ENCODE measurements around the gene PSMD14. TPM values are rescaled to one million over a fixed set of nuclear protein-coding genes. Genes with fewer than 3 reads are reported as not detected.

Gene PSMD14
- total and polyA plus RNA-seq, 4 donors = 28.8 to 60.5 (median 47.1) TPM

GRCh38 chr2:161388146-161388779 lies 80.0 kb downstream of the PSMD14 start:
- H3K9me3 ChIP-seq (ENCODE audit: control insufficient read depth in 4 of 4, insufficient read depth in 3 of 4, low read length in 3 of 4) = no peaks in the 10 kb centered on the region
- DNase-seq (no peak), ATAC-seq (ENCODE audit: insufficient read depth, low FRiP score) (no peak)
- peaks cover 0 to 10% (median 1%) of the 10 kb centered on the region in 4 donors for H3K36me3 ChIP-seq (ENCODE audit: control insufficient read depth in 4 of 4, insufficient read depth in 4 of 4, low read length in 4 of 4)
- no peak for TF ChIP-seq CTCF (IDR thresholded peaks at IDR 0.05; ENCODE audit: control extremely low read depth, extremely low read depth)
- H3K4me1 ChIP-seq (ENCODE audit: control insufficient read depth in 5 of 5, insufficient read depth in 5 of 5, low read length in 5 of 5) = no peaks in the 10 kb centered on the region
- H3K4me3 ChIP-seq = no peak overlapping the region
- 41 to 75% methylated on average over 2 of the region's 2 CpGs for WGBS, 2 donors
- H3K27me3 ChIP-seq (ENCODE audit: control insufficient read depth in 3 of 3, insufficient read depth in 3 of 3, low read length in 2 of 3) = no peaks in the 10 kb centered on the region
- no peak overlapping the region for H3K27ac ChIP-seq (ENCODE audit: low read depth in 1 of 2, low read length in 1 of 2)
- H3K9ac ChIP-seq (ENCODE audit: insufficient read depth in 1 of 2, low read length in 2 of 2) = no peak overlapping the region

- no peak overlapping the region for H3K4me3 ChIP-seq
- H3K9me3 ChIP-seq (ENCODE audit: control insufficient read depth in 4 of 4, insufficient read depth in 3 of 4, low read length in 3 of 4) = no peaks in the 10 kb centered on the region
- no peaks in the 10 kb centered on the region for H3K27me3 ChIP-seq (ENCODE audit: control insufficient read depth in 3 of 3, insufficient read depth in 3 of 3, low read length in 2 of 3)
- H3K4me1 ChIP-seq (ENCODE audit: control insufficient read depth in 5 of 5, insufficient read depth in 5 of 5, low read length in 5 of 5) = no peaks in the 10 kb centered on the region
- H3K27ac ChIP-seq (ENCODE audit: low read depth in 1 of 2, low read length in 1 of 2) = no peak overlapping the region
- 94 to 97% methylated on average over 4 of the region's 4 CpGs for WGBS, 2 donors
- peaks cover 7 to 14% (median 12%) of the 10 kb centered on the region in 4 donors for H3K36me3 ChIP-seq (ENCODE audit: control insufficient read depth in 4 of 4, insufficient read depth in 4 of 4, low read length in 4 of 4)
- H3K9ac ChIP-seq (ENCODE audit: insufficient read depth in 1 of 2, low read length in 2 of 2) = no peak overlapping the region
- TF ChIP-seq CTCF (IDR thresholded peaks at IDR 0.05; ENCODE audit: control extremely low read depth, extremely low read depth) = no peak
- ATAC-seq (ENCODE audit: insufficient read depth, low FRiP score) = no peak
- no peak for DNase-seq
Observed at GRCh38 chr2:161391737-161392506, 83.7 kb downstream of the PSMD14 start.

GRCh38 chr2:161400076-161400475 lies 91.9 kb downstream of the PSMD14 start:
- WGBS, 2 donors = 96 to 98% methylated on average over 2 of the region's 2 CpGs
- Histone ChIP-seq H3K4me3 (no peak overlapping the region), H3K4me1 (ENCODE audit: control insufficient read depth in 5 of 5, insufficient read depth in 5 of 5, low read length in 5 of 5) (no peaks in the 10 kb centered on the region), H3K27me3 (ENCODE audit: control insufficient read depth in 3 of 3, insufficient read depth in 3 of 3, low read length in 2 of 3) (no peaks in the 10 kb centered on the region), H3K27ac (ENCODE audit: low read depth in 1 of 2, low read length in 1 of 2) (no peak overlapping the region), H3K9ac (ENCODE audit: insufficient read depth in 1 of 2, low read length in 2 of 2) (no peak overlapping the region), H3K9me3 (ENCODE audit: control insufficient read depth in 4 of 4, insufficient read depth in 3 of 4, low read length in 3 of 4) (peaks cover 0 to 3% (median 0%) of the 10 kb centered on the region in 4 donors), H3K36me3 (ENCODE audit: control insufficient read depth in 4 of 4, insufficient read depth in 4 of 4, low read length in 4 of 4) (peaks cover 11 to 24% (median 18%) of the 10 kb centered on the region in 4 donors)
- no peak for ATAC-seq (ENCODE audit: insufficient read depth, low FRiP score)
- TF ChIP-seq CTCF (IDR thresholded peaks at IDR 0.05; ENCODE audit: control extremely low read depth, extremely low read depth) = no peak
- DNase-seq = no peak

Measured in lung (tissue), 12 donors.